Lung (tissue), 12 donors: ENCODE data around the gene HLA-DQA1. TPM values are rescaled to one million over a fixed set of nuclear protein-coding genes. Genes with fewer than 3 reads are reported as not detected.

Experiments
- ATAC-seq: fragments of 200-7000 bp; cut with Tn5 transposase; one replicate; pipeline ENCODE4 v1.9.1; 2020; ENCODE audit warnings: moderate number of reproducible peaks; ENCODE audit not compliant: insufficient read depth, low FRiP score
- DNase-seq, 3 donors: peaks; one replicate each; pipeline ENCODE4 v3.0.0-alpha.2; 2013 to 2017
- H3K27ac ChIP-seq, 2 donors: one replicate each; pipeline ENCODE4 v1.5.1; 2013; ENCODE audit warnings: mild to moderate bottlenecking in 2 of 2, moderate library complexity in 2 of 2, control low read depth in 1 of 2, inconsistent platforms in 1 of 2, low read depth in 1 of 2, low read length in 1 of 2
- H3K27me3 ChIP-seq, 3 donors: one replicate each; pipeline ENCODE4 v1.5.1; 2013; ENCODE audit warnings: low read length in 2 of 3; ENCODE audit not compliant: control insufficient read depth in 3 of 3, insufficient read depth in 3 of 3
- H3K36me3 ChIP-seq, 4 donors: one replicate each; pipeline ENCODE4 v1.5.1; 2013; ENCODE audit warnings: low read length in 4 of 4, mild to moderate bottlenecking in 1 of 4, moderate library complexity in 1 of 4; ENCODE audit not compliant: control insufficient read depth in 4 of 4, insufficient read depth in 4 of 4
- H3K4me1 ChIP-seq, 5 donors: one replicate each; pipeline ENCODE4 v1.5.1; 2013; ENCODE audit warnings: low read length in 5 of 5, mild to moderate bottlenecking in 2 of 5, moderate library complexity in 1 of 5; ENCODE audit not compliant: control insufficient read depth in 5 of 5, insufficient read depth in 5 of 5
- H3K4me3 ChIP-seq: one replicate; pipeline ENCODE4 v1.5.1; 2013; ENCODE audit warnings: mild to moderate bottlenecking, control low read depth, moderate library complexity
- H3K9ac ChIP-seq, 2 donors: one replicate each; pipeline ENCODE4 v1.5.1; 2013; ENCODE audit warnings: low read length in 2 of 2, control low read depth in 1 of 2; ENCODE audit not compliant: insufficient read depth in 1 of 2
- H3K9me3 ChIP-seq, 4 donors: one replicate each; pipeline ENCODE4 v1.5.1; 2013; ENCODE audit warnings: low read length in 3 of 4, mild to moderate bottlenecking in 1 of 4, moderate library complexity in 1 of 4; ENCODE audit not compliant: control insufficient read depth in 4 of 4, insufficient read depth in 3 of 4
- WGBS, 2 donors: extraction: QIAGEN DNeasy Blood & Tissue Kit; methylation state at CpG; one replicate each; pipeline ENCODE4 v1.1.7; 2013; 5-methylcytosine and 5-hydroxymethylcytosine counted together
- polyA plus RNA-seq, 2 donors: library from polyadenylated mRNA; stranded (reverse); fragments of 200-250 nt; gene quantifications; one replicate each; pipeline ENCODE4 v1.2.1, GENCODE V29; 2013
- total RNA-seq, 2 donors: library from RNA; depleted of rRNA in 1 of 2; stranded (reverse); fragments of >200 nt in 1 of 2; gene quantifications; one replicate each; pipeline ENCODE4 v1.2.1, GENCODE V29; 2014 to 2021
- TF ChIP-seq, protein P1 (sequence below): IDR thresholded peaks from 2 replicates; pipeline ENCODE4 v1.5.1; 2012; ENCODE audit warnings: mild to moderate bottlenecking; ENCODE audit errors: control extremely low read depth, extremely low read depth
- donor health status: control.
- donor health status: control.
- donor health status: Bipolar disorder and iron deficiency.
- donor health status: healthy.
- donor health status: DM: yes; HTN: yes; CAD: no.

HLA-DQA1 gene
- total and polyA plus RNA-seq, 4 donors: 6.0 to 199 (median 124) TPM

DNA sequence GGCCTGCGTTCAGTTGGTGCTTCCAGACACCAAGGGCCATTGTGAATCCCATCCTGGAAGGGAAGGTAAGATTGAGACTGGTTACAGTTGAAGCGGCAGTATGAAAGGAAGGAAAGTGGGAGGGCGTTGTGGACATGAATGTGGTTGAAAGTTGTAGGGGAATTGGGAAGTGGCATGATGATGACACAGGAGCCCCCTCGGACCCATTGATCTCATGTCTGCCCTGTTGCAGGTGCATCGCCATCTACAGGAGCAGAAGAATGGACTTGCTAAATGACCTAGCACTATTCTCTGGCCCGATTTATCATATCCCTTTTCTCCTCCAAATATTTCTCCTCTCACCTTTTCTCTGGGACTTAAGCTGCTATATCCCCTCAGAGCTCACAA is 5.5 kb downstream of the HLA-DQA1 start:
- H3K36me3 ChIP-seq: peaks cover 0 to 5% (median 0%) of the 10 kb centered on the region in 4 donors
- peaks cover 0 to 5% (median 0%) of the 10 kb centered on the region in 5 donors for H3K4me1 ChIP-seq
- no peaks in the 10 kb centered on the region for H3K27me3 ChIP-seq
- TF ChIP-seq, protein P1, sequence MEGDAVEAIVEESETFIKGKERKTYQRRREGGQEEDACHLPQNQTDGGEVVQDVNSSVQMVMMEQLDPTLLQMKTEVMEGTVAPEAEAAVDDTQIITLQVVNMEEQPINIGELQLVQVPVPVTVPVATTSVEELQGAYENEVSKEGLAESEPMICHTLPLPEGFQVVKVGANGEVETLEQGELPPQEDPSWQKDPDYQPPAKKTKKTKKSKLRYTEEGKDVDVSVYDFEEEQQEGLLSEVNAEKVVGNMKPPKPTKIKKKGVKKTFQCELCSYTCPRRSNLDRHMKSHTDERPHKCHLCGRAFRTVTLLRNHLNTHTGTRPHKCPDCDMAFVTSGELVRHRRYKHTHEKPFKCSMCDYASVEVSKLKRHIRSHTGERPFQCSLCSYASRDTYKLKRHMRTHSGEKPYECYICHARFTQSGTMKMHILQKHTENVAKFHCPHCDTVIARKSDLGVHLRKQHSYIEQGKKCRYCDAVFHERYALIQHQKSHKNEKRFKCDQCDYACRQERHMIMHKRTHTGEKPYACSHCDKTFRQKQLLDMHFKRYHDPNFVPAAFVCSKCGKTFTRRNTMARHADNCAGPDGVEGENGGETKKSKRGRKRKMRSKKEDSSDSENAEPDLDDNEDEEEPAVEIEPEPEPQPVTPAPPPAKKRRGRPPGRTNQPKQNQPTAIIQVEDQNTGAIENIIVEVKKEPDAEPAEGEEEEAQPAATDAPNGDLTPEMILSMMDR: no peak
- H3K9ac ChIP-seq: no peak overlapping the region
- 47 to 66% methylated on average over 6 of the region's 6 CpGs for WGBS, 2 donors
- no peak for DNase-seq
- no peak overlapping the region for H3K27ac ChIP-seq
- no peak for ATAC-seq
- no peak overlapping the region for H3K4me3 ChIP-seq
- no peaks in the 10 kb centered on the region for H3K9me3 ChIP-seq

DNA sequence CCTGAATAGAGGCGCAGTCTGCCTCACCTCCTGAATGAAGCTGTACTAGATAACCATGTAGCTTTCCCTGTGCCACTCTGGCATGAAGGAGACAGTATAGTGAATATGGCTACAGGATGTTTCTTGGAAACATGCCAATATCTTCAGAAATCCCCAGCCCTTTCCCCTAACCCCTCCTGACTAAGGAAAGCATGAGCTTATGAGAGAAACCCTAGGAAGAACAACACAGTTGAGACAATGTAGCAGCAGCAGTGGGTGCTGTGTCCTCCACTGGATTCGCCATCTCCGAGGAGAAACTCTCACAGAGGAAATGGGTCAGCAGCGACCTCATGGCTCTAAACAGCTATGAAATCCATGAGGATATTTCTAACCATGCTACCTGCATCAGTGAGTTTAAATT is 6.7 kb downstream of the HLA-DQA1 start:
- DNase-seq (no peak), ATAC-seq (no peak)
- no peaks in the 10 kb centered on the region for H3K27me3 ChIP-seq
- TF ChIP-seq, protein P1: no peak
- WGBS, 2 donors: 90 to 93% methylated on average over 4 of the region's 4 CpGs
- H3K9ac ChIP-seq: no peak overlapping the region
- H3K27ac ChIP-seq: no peak overlapping the region
- H3K4me1 ChIP-seq: peaks cover 0 to 5% (median 0%) of the 10 kb centered on the region in 5 donors
- H3K9me3 ChIP-seq: no peaks in the 10 kb centered on the region
- peaks cover 0 to 5% (median 0%) of the 10 kb centered on the region in 4 donors for H3K36me3 ChIP-seq
- H3K4me3 ChIP-seq: no peak overlapping the region

DNA sequence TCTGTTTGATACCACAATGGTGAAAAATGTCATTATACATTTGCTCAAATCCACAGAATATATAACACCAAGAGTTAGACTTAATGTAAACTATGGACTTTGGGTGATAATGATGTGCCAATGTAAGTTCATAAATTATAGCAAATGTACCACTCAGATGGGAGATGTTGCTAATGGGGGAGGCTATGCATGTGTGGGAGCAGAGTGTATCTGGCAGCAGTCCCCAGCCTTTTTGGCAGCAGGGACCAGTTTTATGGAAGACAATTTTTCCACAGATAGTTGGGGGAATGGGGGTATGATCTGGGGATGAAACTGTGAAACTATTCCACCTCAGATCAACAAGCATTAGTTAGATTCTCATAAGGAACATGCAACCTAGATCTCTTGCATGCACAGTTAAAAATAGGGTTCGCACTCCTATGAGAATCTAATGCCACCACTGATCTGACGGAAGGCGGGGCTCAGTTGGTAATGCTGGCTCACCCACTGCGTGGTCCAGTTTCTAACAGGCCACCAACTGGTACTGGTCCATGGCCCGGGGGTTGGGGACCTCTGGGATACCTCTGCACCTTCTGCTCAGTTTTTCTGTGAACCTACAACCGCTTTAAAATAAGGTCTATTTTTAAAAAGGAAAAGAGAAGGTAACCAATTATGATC is 8.0 kb downstream of the HLA-DQA1 start:
- Histone ChIP-seq H3K27me3 (no peaks in the 10 kb centered on the region), H3K27ac (no peak overlapping the region), H3K36me3 (peaks cover 0 to 5% (median 0%) of the 10 kb centered on the region in 4 donors), H3K4me3 (no peak overlapping the region), H3K9me3 (no peaks in the 10 kb centered on the region), H3K9ac (no peak overlapping the region), H3K4me1 (peaks cover 0 to 5% (median 0%) of the 10 kb centered on the region in 5 donors)
- no peak for DNase-seq
- WGBS, 2 donors: 96 to 98% methylated on average over 6 of the region's 6 CpGs
- ATAC-seq: no peak
- TF ChIP-seq, protein P1: no peak
